ENCODE results near the gene CDH26.
"Not testable (repeated sequence)": the region's sequence is repeated elsewhere in the genome, so short reads cannot be mapped to it uniquely, and the experiment has no call there.

The CDH26 gene

GRCh38 chr20:59945731-59946130 lies 12.5 kb upstream of the CDH26 start:
- Histone ChIP-seq H3K4me1 (peaks cover 37% of the 10 kb centered on the region), H3K9me3 (no peaks in the 10 kb centered on the region), H3K27me3 (ENCODE audit: low read depth) (no peaks in the 10 kb centered on the region), H3K36me3 (replicated peaks) (peaks cover 24% of the 10 kb centered on the region), H3K4me3 (no peak overlapping the region)
- DNase-seq (ENCODE audit: low spot score in 2 of 2) = peak; percentile 48 to 76
- in situ Hi-C loops (cut with MboI; ENCODE audit: low sequenced_read_pairs) = loop anchor here (25.0 kb wide), 1 partner anchor 908 kb away; the partner anchor contains the start of genes ATP5F1E and PRELID3B

- Histone ChIP-seq H3K9me3 (no peaks in the 10 kb centered on the region), H3K36me3 (replicated peaks) (peaks cover 22% of the 10 kb centered on the region), H3K4me1 (peaks cover 27% of the 10 kb centered on the region), H3K27me3 (ENCODE audit: low read depth) (no peaks in the 10 kb centered on the region), H3K4me3 (no peak overlapping the region)
- in situ Hi-C loops (cut with MboI; ENCODE audit: low sequenced_read_pairs) = loop anchor here (25.0 kb wide), 1 partner anchor 910 kb away; the partner anchor contains the start of genes ATP5F1E and PRELID3B
- no peak for DNase-seq (ENCODE audit: low spot score in 2 of 2)
Observed at GRCh38 chr20:59947376-59947775, 10.8 kb upstream of the CDH26 start.

- Histone ChIP-seq H3K4me3 (no peak overlapping the region), H3K9me3 (no peaks in the 10 kb centered on the region), H3K27me3 (ENCODE audit: low read depth) (no peaks in the 10 kb centered on the region), H3K4me1 (peaks cover 24% of the 10 kb centered on the region), H3K36me3 (replicated peaks) (peaks cover 13% of the 10 kb centered on the region)
- no peak for DNase-seq (ENCODE audit: low spot score in 2 of 2)
- in situ Hi-C loops (cut with MboI; ENCODE audit: low sequenced_read_pairs) = loop anchor here (25.0 kb wide), 1 partner anchor 911 kb away; the partner anchor contains the start of genes ATP5F1E and PRELID3B
Observed at GRCh38 chr20:59948212-59948611, 10.0 kb upstream of the CDH26 start.

GRCh38 chr20:59948828-59949720 lies 9.1 kb upstream of the CDH26 start:
- in situ Hi-C loops (cut with MboI; ENCODE audit: low sequenced_read_pairs) = loop anchor here (25.0 kb wide), 1 partner anchor 912 kb away; the partner anchor contains the start of genes ATP5F1E and PRELID3B
- no peak overlapping the region for H3K4me3 ChIP-seq
- DNase-seq (ENCODE audit: low spot score in 2 of 2) = no peak

GRCh38 chr20:59949911-59950310 lies 8.3 kb upstream of the CDH26 start:
- Histone ChIP-seq H3K9me3 (no peaks in the 10 kb centered on the region), H3K4me1 (peaks cover 21% of the 10 kb centered on the region), H3K4me3 (no peak overlapping the region), H3K27me3 (ENCODE audit: low read depth) (no peaks in the 10 kb centered on the region), H3K36me3 (replicated peaks) (peaks cover 3% of the 10 kb centered on the region; the same call in 1 of the 2 replicates)
- no peak for DNase-seq (ENCODE audit: low spot score in 2 of 2)
- in situ Hi-C loops (cut with MboI; ENCODE audit: low sequenced_read_pairs) = loop anchor here (25.0 kb wide), 2 partner anchors 913 to 1937 kb away; partner anchors contain the start of genes ATP5F1E and PRELID3B

More at GRCh38 chr20:59948828-59949720, 9.1 kb upstream of the CDH26 start:
- Histone ChIP-seq H3K4me1 (peaks cover 24% of the 10 kb centered on the region), H3K9me3 (no peaks in the 10 kb centered on the region), H3K36me3 (replicated peaks) (peaks cover 9% of the 10 kb centered on the region), H3K27me3 (ENCODE audit: low read depth) (no peaks in the 10 kb centered on the region)

- no peak for DNase-seq (ENCODE audit: low spot score in 2 of 2)
- in situ Hi-C loops (cut with MboI; ENCODE audit: low sequenced_read_pairs) = loop anchor here (25.0 kb wide), 1 partner anchor 1933 kb away; no protein-coding TSS in a partner anchor
- Histone ChIP-seq H3K4me1 (no peaks in the 10 kb centered on the region), H3K27me3 (ENCODE audit: low read depth) (no peaks in the 10 kb centered on the region), H3K4me3 (no peak overlapping the region), H3K36me3 (replicated peaks) (no peaks in the 10 kb centered on the region), H3K9me3 (no peaks in the 10 kb centered on the region)
Observed at GRCh38 chr20:59954718-59955117, 3.5 kb upstream of the CDH26 start.

- Histone ChIP-seq H3K36me3 (replicated peaks) (no peaks in the 10 kb centered on the region), H3K27me3 (ENCODE audit: low read depth) (no peaks in the 10 kb centered on the region), H3K4me1 (no peaks in the 10 kb centered on the region), H3K9me3 (no peaks in the 10 kb centered on the region), H3K4me3 (no peak overlapping the region)
- in situ Hi-C loops (cut with MboI; ENCODE audit: low sequenced_read_pairs) = loop anchor here (25.0 kb wide), 1 partner anchor 1932 kb away; no protein-coding TSS in a partner anchor
- DNase-seq (ENCODE audit: low spot score in 2 of 2) = peak; percentile 38 to 62
Observed at GRCh38 chr20:59955131-59955796, 3.0 kb upstream of the CDH26 start.

GRCh38 chr20:59957568-59957967 lies 655 bp upstream of the CDH26 start:
- H3K27me3 ChIP-seq (ENCODE audit: low read depth); H3K36me3 ChIP-seq (replicated peaks); H3K4me1 ChIP-seq; H3K9me3 ChIP-seq; H3K4me3 ChIP-seq; DNase-seq (ENCODE audit: low spot score in 2 of 2): not testable (repeated sequence)
- in situ Hi-C loops (cut with MboI; ENCODE audit: low sequenced_read_pairs) = loop anchor here (25.0 kb wide), 1 partner anchor 1930 kb away; no protein-coding TSS in a partner anchor

GRCh38 chr20:59958626-59959025 lies 403 bp downstream of the CDH26 start:
- H3K4me1 ChIP-seq = no peaks in the 10 kb centered on the region
- no peaks in the 10 kb centered on the region for H3K36me3 ChIP-seq (replicated peaks)
- in situ Hi-C loops (cut with MboI; ENCODE audit: low sequenced_read_pairs) = loop anchor here (25.0 kb wide), 1 partner anchor 1929 kb away; no protein-coding TSS in a partner anchor
- DNase-seq (ENCODE audit: low spot score in 2 of 2) = no peak
- H3K9me3 ChIP-seq = no peaks in the 10 kb centered on the region
- no peak overlapping the region for H3K4me3 ChIP-seq
- no peaks in the 10 kb centered on the region for H3K27me3 ChIP-seq (ENCODE audit: low read depth)

GRCh38 chr20:59961423-59961822 lies 3.2 kb downstream of the CDH26 start:
- in situ Hi-C loops (cut with MboI; ENCODE audit: low sequenced_read_pairs) = loop anchor here (25.0 kb wide), 1 partner anchor 1926 kb away; no protein-coding TSS in a partner anchor
- Histone ChIP-seq H3K9me3 (no peaks in the 10 kb centered on the region), H3K4me1 (no peaks in the 10 kb centered on the region), H3K27me3 (ENCODE audit: low read depth) (no peaks in the 10 kb centered on the region), H3K36me3 (replicated peaks) (no peaks in the 10 kb centered on the region), H3K4me3 (no peak overlapping the region)
- no peak for DNase-seq (ENCODE audit: low spot score in 2 of 2)

GRCh38 chr20:59962155-59962554 lies 3.9 kb downstream of the CDH26 start:
- in situ Hi-C loops (cut with MboI; ENCODE audit: low sequenced_read_pairs) = loop anchor here (25.0 kb wide), 1 partner anchor 1925 kb away; no protein-coding TSS in a partner anchor
- H3K4me3 ChIP-seq = no peak overlapping the region
- DNase-seq (ENCODE audit: low spot score in 2 of 2) = no peak
- H3K4me1 ChIP-seq = no peaks in the 10 kb centered on the region
- H3K9me3 ChIP-seq = no peaks in the 10 kb centered on the region
- no peaks in the 10 kb centered on the region for H3K27me3 ChIP-seq (ENCODE audit: low read depth)
- no peaks in the 10 kb centered on the region for H3K36me3 ChIP-seq (replicated peaks)

- in situ Hi-C loops (cut with MboI; ENCODE audit: low sequenced_read_pairs) = loop anchor here (25.0 kb wide), 1 partner anchor 1921 kb away; no protein-coding TSS in a partner anchor
- DNase-seq (ENCODE audit: low spot score in 2 of 2) = no peak
- no peaks in the 10 kb centered on the region for H3K27me3 ChIP-seq (ENCODE audit: low read depth)
- H3K4me3 ChIP-seq = no peak overlapping the region
- H3K4me1 ChIP-seq = no peaks in the 10 kb centered on the region
- no peaks in the 10 kb centered on the region for H3K9me3 ChIP-seq
- H3K36me3 ChIP-seq (replicated peaks) = no peaks in the 10 kb centered on the region
Observed at GRCh38 chr20:59966428-59966827, 8.2 kb downstream of the CDH26 start.

GRCh38 chr20:59971428-59971827 lies 13.2 kb downstream of the CDH26 start:
- Histone ChIP-seq H3K27me3 (ENCODE audit: low read depth) (no peaks in the 10 kb centered on the region), H3K9me3 (no peaks in the 10 kb centered on the region), H3K4me3 (no peak overlapping the region), H3K36me3 (replicated peaks) (no peaks in the 10 kb centered on the region), H3K4me1 (no peaks in the 10 kb centered on the region)
- in situ Hi-C loops (cut with MboI; ENCODE audit: low sequenced_read_pairs) = loop anchor here (25.0 kb wide), 1 partner anchor 1916 kb away; no protein-coding TSS in a partner anchor
- no peak for DNase-seq (ENCODE audit: low spot score in 2 of 2)

Measured in HAP-1 (cell line).